K562 (cell line): ENCODE data around the gene SLC24A4.

Source experiments
- ZNF274 ChIP-seq: IDR thresholded peaks from 2 replicates; pipeline ENCODE4 v1.6.1; 2011; ENCODE audit warnings: low read depth, mild to moderate bottlenecking, low read length, moderate library complexity, borderline replicate concordance
- TF ChIP-seq, protein P1 (sequence below), 3 experiments: IDR thresholded peaks in 2 of 3; conservative IDR thresholded peaks in 1 of 3; 2 replicates each; pipeline ENCODE4 v1.5.1; 2011 to 2012; ENCODE audit warnings: low read length in 3 of 3, mild to moderate bottlenecking in 3 of 3, control low read depth in 2 of 3, improper control_type of control experiment in 1 of 3, inconsistent platforms in 1 of 3, low read depth in 1 of 3, mixed read lengths in 1 of 3, moderate library complexity in 1 of 3; ENCODE audit not compliant: insufficient read depth in 2 of 3

- TF ChIP-seq ZNF274: no peak
- TF ChIP-seq, protein P1, sequence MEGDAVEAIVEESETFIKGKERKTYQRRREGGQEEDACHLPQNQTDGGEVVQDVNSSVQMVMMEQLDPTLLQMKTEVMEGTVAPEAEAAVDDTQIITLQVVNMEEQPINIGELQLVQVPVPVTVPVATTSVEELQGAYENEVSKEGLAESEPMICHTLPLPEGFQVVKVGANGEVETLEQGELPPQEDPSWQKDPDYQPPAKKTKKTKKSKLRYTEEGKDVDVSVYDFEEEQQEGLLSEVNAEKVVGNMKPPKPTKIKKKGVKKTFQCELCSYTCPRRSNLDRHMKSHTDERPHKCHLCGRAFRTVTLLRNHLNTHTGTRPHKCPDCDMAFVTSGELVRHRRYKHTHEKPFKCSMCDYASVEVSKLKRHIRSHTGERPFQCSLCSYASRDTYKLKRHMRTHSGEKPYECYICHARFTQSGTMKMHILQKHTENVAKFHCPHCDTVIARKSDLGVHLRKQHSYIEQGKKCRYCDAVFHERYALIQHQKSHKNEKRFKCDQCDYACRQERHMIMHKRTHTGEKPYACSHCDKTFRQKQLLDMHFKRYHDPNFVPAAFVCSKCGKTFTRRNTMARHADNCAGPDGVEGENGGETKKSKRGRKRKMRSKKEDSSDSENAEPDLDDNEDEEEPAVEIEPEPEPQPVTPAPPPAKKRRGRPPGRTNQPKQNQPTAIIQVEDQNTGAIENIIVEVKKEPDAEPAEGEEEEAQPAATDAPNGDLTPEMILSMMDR (IDR thresholded peaks at IDR 0.05 in 2 of 3, conservative IDR thresholded peaks at IDR 0.05 in 1 of 3; ENCODE audit: insufficient read depth in 2 of 3, low read depth in 1 of 3, low read length in 3 of 3): no peak
Measured at GRCh38 chr14:92285311-92285710, 37.7 kb upstream of the SLC24A4 start.
